Measurements from ENCODE around the gene NFATC2. TPM values are rescaled to one million over a fixed set of nuclear protein-coding genes. Genes with fewer than 3 reads are reported as not detected.

Gene NFATC2
- polyA plus RNA-seq, 1 of the 3 experiments (the other 2 are of a cell fraction): 0.36 TPM

GRCh38 chr20:51387125-51387875, 155.2 kb downstream of the NFATC2 start:
- H3K4me3 ChIP-seq (ENCODE audit: low read depth in 2 of 2, low read length in 1 of 2): no peak overlapping the region
- H3K9ac ChIP-seq: no peak overlapping the region
- POLR2A ChIA-PET: no interaction called here
- no peak overlapping the region for H3K27ac ChIP-seq (ENCODE audit: low read depth in 2 of 2, low read length in 1 of 2)
- TF ChIP-seq CTCF (IDR thresholded peaks at IDR 0.05): no peak
- TF ChIP-seq NFIC (IDR thresholded peaks at IDR 0.05; ENCODE audit: borderline replicate concordance): no peak
- TF ChIP-seq RAD21 (IDR thresholded peaks at IDR 0.05; ENCODE audit: low read length): no peak
- no peak for TF ChIP-seq FOSL2 (IDR thresholded peaks at IDR 0.05; ENCODE audit: borderline replicate concordance, low read depth)
- TF ChIP-seq YY1 (IDR thresholded peaks at IDR 0.05; ENCODE audit: low read depth): no peak
- no peak for TF ChIP-seq ZBTB33 (IDR thresholded peaks at IDR 0.05; ENCODE audit: borderline replicate concordance, low read depth)
- TF ChIP-seq MEF2A (IDR thresholded peaks at IDR 0.05; ENCODE audit: borderline replicate concordance, low read depth): no peak
- TF ChIP-seq FOXM1 (IDR thresholded peaks at IDR 0.05; ENCODE audit: low read depth): no peak
- no peak for TF ChIP-seq SMC3 (IDR thresholded peaks at IDR 0.05; ENCODE audit: low read depth, low read length)
- no peak for TF ChIP-seq RFX5 (IDR thresholded peaks at IDR 0.05; ENCODE audit: low read length)
- TF ChIP-seq EP300 (IDR thresholded peaks at IDR 0.05; ENCODE audit: borderline replicate concordance in 1 of 2, low read depth in 1 of 2, low read length in 1 of 2): no peak
- no peak for TF ChIP-seq REST (IDR thresholded peaks at IDR 0.05; ENCODE audit: low read depth, low read length)
- no peak for TF ChIP-seq USF2 (IDR thresholded peaks at IDR 0.05; ENCODE audit: borderline replicate concordance, low read depth, low read length)
- TF ChIP-seq RXRA (IDR thresholded peaks at IDR 0.05; ENCODE audit: borderline replicate concordance, low read depth): no peak
- TF ChIP-seq MAX (IDR thresholded peaks at IDR 0.05; ENCODE audit: low read depth): no peak
- H2AFZ ChIP-seq (ENCODE audit: low read depth): no peak overlapping the region
- DNase-seq: no peak
- H3K79me2 ChIP-seq (ENCODE audit: insufficient read depth): no peaks in the 10 kb centered on the region
- H3K4me1 ChIP-seq (ENCODE audit: control insufficient read depth in 1 of 2, insufficient read depth in 2 of 2, low read depth in 1 of 2, low read length in 1 of 2): peaks cover 0 to 10% of the 10 kb centered on the region in 2 experiments; a peak in 2 of 4 replicates
- peaks cover 12% of the 10 kb centered on the region for H3F3A ChIP-seq (replicated peaks; ENCODE audit: insufficient read depth)
- no peak overlapping the region for H3K4me2 ChIP-seq
- no peaks in the 10 kb centered on the region for H3K9me3 ChIP-seq
- WGBS (ENCODE audit: low lambda C conversion rate): 88% methylated on average over 9 of the region's 9 CpGs
- H4K20me1 ChIP-seq (ENCODE audit: insufficient read depth): no peaks in the 10 kb centered on the region
- CTCF ChIA-PET: interaction anchor here (0.5 to 4.0 kb wide), 8 partner anchors 8 to 624 kb away, joined by 3 to 46 read pairs (median 4); no protein-coding TSS in a partner anchor
- H3K9me2 ChIP-seq: no peaks in the 10 kb centered on the region
- H3K27me3 ChIP-seq (ENCODE audit: insufficient read depth): no peaks in the 10 kb centered on the region
- H3K36me3 ChIP-seq (replicated peaks in 1 of 2; ENCODE audit: control insufficient read depth in 1 of 2, insufficient read depth in 2 of 2, low read length in 1 of 2): no peaks in the 10 kb centered on the region
